Activated T-helper 17 cell treated with anti-CD3 and anti-CD28 coated beads, Interleukin-2, amount 50 U/mL, for 72 hours (primary cell): ENCODE data around the gene ROR2. TPM values are rescaled to one million over a fixed set of nuclear protein-coding genes. Genes with fewer than 3 reads are reported as not detected.

Experiments used
- ATAC-seq: fragments of 150-1000 bp; cut with Tn5 transposase; replicated peaks from 2 replicates; pipeline ENCODE4 v1.10.0; 2021; ENCODE audit warnings: mild to moderate bottlenecking, moderate library complexity
- H3K27ac Mint-ChIP-seq: one replicate; pipeline ENCODE4 v1.8.0; 2022; ENCODE audit warnings: mixed read lengths
- H3K27me3 Mint-ChIP-seq: one replicate; pipeline ENCODE4 v1.8.0; 2022; ENCODE audit warnings: mixed read lengths
- H3K36me3 Mint-ChIP-seq: one replicate; pipeline ENCODE4 v1.8.0; 2022; ENCODE audit warnings: low read depth, mild to moderate bottlenecking, mixed read lengths
- H3K4me1 Mint-ChIP-seq: one replicate; pipeline ENCODE4 v1.8.0; 2022; ENCODE audit warnings: mixed read lengths
- H3K4me3 Mint-ChIP-seq: one replicate; pipeline ENCODE4 v1.8.0; 2022; ENCODE audit warnings: mild to moderate bottlenecking, mixed read lengths
- H3K9me3 Mint-ChIP-seq: one replicate; pipeline ENCODE4 v1.8.0; 2022; ENCODE audit warnings: mixed read lengths
- total RNA-seq, 2 donors: library from RNA; stranded (reverse); gene quantifications; one replicate each; pipeline ENCODE4 v1.2.3, GENCODE V29; 2022

Gene ROR2
- total RNA-seq, 2 donors from 2014 or later = 0.08 TPM; not detected in 1

- Mint-ChIP-seq H3K9me3 (peaks cover 5% of the 10 kb centered on the region), H3K27ac (no peak overlapping the region), H3K4me3 (no peak overlapping the region), H3K4me1 (no peaks in the 10 kb centered on the region), H3K36me3 (no peaks in the 10 kb centered on the region), H3K27me3 (peaks cover 46% of the 10 kb centered on the region)
- peak; percentile 62 for ATAC-seq
Measured at GRCh38 chr9:91943478-91944470, 6.3 kb downstream of the ROR2 start.

GRCh38 chr9:91942201-91942600, 7.8 kb downstream of the ROR2 start:
- Mint-ChIP-seq H3K4me1 (no peaks in the 10 kb centered on the region), H3K27ac (no peak overlapping the region), H3K4me3 (no peak overlapping the region), H3K9me3 (peaks cover 5% of the 10 kb centered on the region), H3K36me3 (no peaks in the 10 kb centered on the region), H3K27me3 (peaks cover 39% of the 10 kb centered on the region)
- no peak for ATAC-seq

- Mint-ChIP-seq H3K4me1 (no peaks in the 10 kb centered on the region), H3K4me3 (no peak overlapping the region), H3K9me3 (peaks cover 5% of the 10 kb centered on the region), H3K27me3 (peaks cover 26% of the 10 kb centered on the region), H3K36me3 (no peaks in the 10 kb centered on the region), H3K27ac (no peak overlapping the region)
- no peak for ATAC-seq
Measured at GRCh38 chr9:91939978-91940377, 10.1 kb downstream of the ROR2 start.

- Mint-ChIP-seq H3K4me1 (peaks cover 4% of the 10 kb centered on the region), H3K9me3 (peaks cover 5% of the 10 kb centered on the region), H3K27ac (no peak overlapping the region), H3K4me3 (no peak overlapping the region), H3K36me3 (no peaks in the 10 kb centered on the region), H3K27me3 (peaks cover 12% of the 10 kb centered on the region)
- no peak for ATAC-seq
Measured at GRCh38 chr9:91937727-91938126, 12.3 kb downstream of the ROR2 start.

- peaks cover 7% of the 10 kb centered on the region for H3K27me3 Mint-ChIP-seq
- peaks cover 4% of the 10 kb centered on the region for H3K4me1 Mint-ChIP-seq
- H3K36me3 Mint-ChIP-seq = no peaks in the 10 kb centered on the region
- H3K4me3 Mint-ChIP-seq = no peak overlapping the region
- H3K9me3 Mint-ChIP-seq = peaks cover under 1% of the 10 kb centered on the region
- ATAC-seq = no peak
- no peak overlapping the region for H3K27ac Mint-ChIP-seq
Measured at GRCh38 chr9:91937056-91937455, 13.0 kb downstream of the ROR2 start.

GRCh38 chr9:91935805-91936514, 14.1 kb downstream of the ROR2 start:
- no peak for ATAC-seq
- no peaks in the 10 kb centered on the region for H3K36me3 Mint-ChIP-seq
- no peak overlapping the region for H3K27ac Mint-ChIP-seq
- peaks cover 5% of the 10 kb centered on the region for H3K9me3 Mint-ChIP-seq
- H3K4me3 Mint-ChIP-seq = no peak overlapping the region
- H3K4me1 Mint-ChIP-seq = peaks cover 4% of the 10 kb centered on the region
- peaks cover 6% of the 10 kb centered on the region for H3K27me3 Mint-ChIP-seq

GRCh38 chr9:91935066-91935749, 14.8 kb downstream of the ROR2 start:
- H3K27me3 Mint-ChIP-seq = peaks cover 6% of the 10 kb centered on the region
- H3K36me3 Mint-ChIP-seq = no peaks in the 10 kb centered on the region
- no peak overlapping the region for H3K4me3 Mint-ChIP-seq
- H3K27ac Mint-ChIP-seq = no peak overlapping the region
- no peak for ATAC-seq
- H3K9me3 Mint-ChIP-seq = peaks cover 9% of the 10 kb centered on the region
- H3K4me1 Mint-ChIP-seq = peaks cover 4% of the 10 kb centered on the region

- Mint-ChIP-seq H3K36me3 (no peaks in the 10 kb centered on the region), H3K27ac (no peak overlapping the region), H3K9me3 (peaks cover 12% of the 10 kb centered on the region), H3K27me3 (peaks cover 6% of the 10 kb centered on the region), H3K4me1 (peaks cover 4% of the 10 kb centered on the region), H3K4me3 (no peak overlapping the region)
- ATAC-seq = no peak
Measured at GRCh38 chr9:91934654-91935053, 15.4 kb downstream of the ROR2 start.

GRCh38 chr9:91933556-91934352, 16.3 kb downstream of the ROR2 start:
- no peaks in the 10 kb centered on the region for H3K36me3 Mint-ChIP-seq
- peaks cover 12% of the 10 kb centered on the region for H3K9me3 Mint-ChIP-seq
- peaks cover 4% of the 10 kb centered on the region for H3K4me1 Mint-ChIP-seq
- no peak for ATAC-seq
- peak overlapping the region; percentile 34 for H3K27ac Mint-ChIP-seq
- peak overlapping the region; percentile 14 for H3K4me3 Mint-ChIP-seq
- peaks cover 3% of the 10 kb centered on the region for H3K27me3 Mint-ChIP-seq

GRCh38 chr9:91930475-91930874, 19.6 kb downstream of the ROR2 start:
- H3K4me3 Mint-ChIP-seq = no peak overlapping the region
- no peaks in the 10 kb centered on the region for H3K36me3 Mint-ChIP-seq
- peaks cover 6% of the 10 kb centered on the region for H3K27me3 Mint-ChIP-seq
- ATAC-seq = no peak
- H3K9me3 Mint-ChIP-seq = peaks cover 13% of the 10 kb centered on the region
- H3K27ac Mint-ChIP-seq = no peak overlapping the region
- peaks cover 4% of the 10 kb centered on the region for H3K4me1 Mint-ChIP-seq

GRCh38 chr9:91929331-91929730, 20.7 kb downstream of the ROR2 start:
- H3K27ac Mint-ChIP-seq = no peak overlapping the region
- ATAC-seq = no peak
- peaks cover 4% of the 10 kb centered on the region for H3K4me1 Mint-ChIP-seq
- H3K4me3 Mint-ChIP-seq = no peak overlapping the region
- peaks cover 12% of the 10 kb centered on the region for H3K27me3 Mint-ChIP-seq
- no peaks in the 10 kb centered on the region for H3K36me3 Mint-ChIP-seq
- peaks cover 16% of the 10 kb centered on the region for H3K9me3 Mint-ChIP-seq

- no peak overlapping the region for H3K27ac Mint-ChIP-seq
- ATAC-seq = no peak
- no peaks in the 10 kb centered on the region for H3K4me1 Mint-ChIP-seq
- no peak overlapping the region for H3K4me3 Mint-ChIP-seq
- no peaks in the 10 kb centered on the region for H3K36me3 Mint-ChIP-seq
- H3K9me3 Mint-ChIP-seq = peaks cover 16% of the 10 kb centered on the region
- peaks cover 18% of the 10 kb centered on the region for H3K27me3 Mint-ChIP-seq
Measured at GRCh38 chr9:91927922-91928510, 22.0 kb downstream of the ROR2 start.

- H3K4me3 Mint-ChIP-seq = no peak overlapping the region
- ATAC-seq = no peak
- H3K27me3 Mint-ChIP-seq = peaks cover 23% of the 10 kb centered on the region
- no peaks in the 10 kb centered on the region for H3K36me3 Mint-ChIP-seq
- H3K9me3 Mint-ChIP-seq = peaks cover 5% of the 10 kb centered on the region
- no peaks in the 10 kb centered on the region for H3K4me1 Mint-ChIP-seq
- H3K27ac Mint-ChIP-seq = no peak overlapping the region
Measured at GRCh38 chr9:91924090-91924489, 25.9 kb downstream of the ROR2 start.
